Measurements from ENCODE around the gene PTPN14.

DNA sequence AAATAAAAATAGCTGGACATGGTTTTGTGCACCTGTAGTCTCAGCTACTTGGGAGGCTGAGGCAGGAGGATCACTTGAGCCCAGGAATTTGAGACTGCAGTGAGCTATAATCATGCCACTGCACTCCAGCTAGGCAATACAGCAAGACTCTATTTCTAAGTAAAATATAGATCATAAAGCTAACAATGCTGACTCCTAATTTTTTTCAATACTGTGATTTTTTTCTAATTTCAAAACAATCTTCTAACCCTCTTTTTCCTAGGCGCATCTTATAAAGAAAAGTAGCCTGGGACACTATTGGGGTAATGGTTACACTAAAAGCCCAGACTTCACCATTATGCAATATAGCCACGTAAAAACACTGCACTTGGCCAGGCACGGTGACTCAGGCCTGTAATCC, 81.3 kb downstream of the PTPN14 start:
- TF ChIP-seq POLR2AphosphoS5 (IDR thresholded peaks at IDR 0.05; ENCODE audit: low read depth) (no peak), EZH2 (IDR thresholded peaks at IDR 0.05; ENCODE audit: low read depth, unreplicated experiment) (no peak), CREB1 (CRISPR knock-in tag; IDR thresholded peaks at IDR 0.05; ENCODE audit: low read depth) (no peak), JUNB (IDR thresholded peaks at IDR 0.05; ENCODE audit: unreplicated experiment) (no peak), EZH2phosphoT487 (IDR thresholded peaks at IDR 0.05; ENCODE audit: unreplicated experiment) (no peak), ZNF331 (CRISPR knock-in tag; IDR thresholded peaks at IDR 0.05; ENCODE audit: low read depth) (no peak), ZNF114 (CRISPR knock-in tag; IDR thresholded peaks at IDR 0.05) (no peak), NANOG (IDR thresholded peaks at IDR 0.05; ENCODE audit: borderline replicate concordance) (no peak)
- TF ChIP-seq, protein P1, sequence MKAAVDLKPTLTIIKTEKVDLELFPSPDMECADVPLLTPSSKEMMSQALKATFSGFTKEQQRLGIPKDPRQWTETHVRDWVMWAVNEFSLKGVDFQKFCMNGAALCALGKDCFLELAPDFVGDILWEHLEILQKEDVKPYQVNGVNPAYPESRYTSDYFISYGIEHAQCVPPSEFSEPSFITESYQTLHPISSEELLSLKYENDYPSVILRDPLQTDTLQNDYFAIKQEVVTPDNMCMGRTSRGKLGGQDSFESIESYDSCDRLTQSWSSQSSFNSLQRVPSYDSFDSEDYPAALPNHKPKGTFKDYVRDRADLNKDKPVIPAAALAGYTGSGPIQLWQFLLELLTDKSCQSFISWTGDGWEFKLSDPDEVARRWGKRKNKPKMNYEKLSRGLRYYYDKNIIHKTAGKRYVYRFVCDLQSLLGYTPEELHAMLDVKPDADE (IDR thresholded peaks at IDR 0.05), result no peak
- TF ChIP-seq, protein P2, sequence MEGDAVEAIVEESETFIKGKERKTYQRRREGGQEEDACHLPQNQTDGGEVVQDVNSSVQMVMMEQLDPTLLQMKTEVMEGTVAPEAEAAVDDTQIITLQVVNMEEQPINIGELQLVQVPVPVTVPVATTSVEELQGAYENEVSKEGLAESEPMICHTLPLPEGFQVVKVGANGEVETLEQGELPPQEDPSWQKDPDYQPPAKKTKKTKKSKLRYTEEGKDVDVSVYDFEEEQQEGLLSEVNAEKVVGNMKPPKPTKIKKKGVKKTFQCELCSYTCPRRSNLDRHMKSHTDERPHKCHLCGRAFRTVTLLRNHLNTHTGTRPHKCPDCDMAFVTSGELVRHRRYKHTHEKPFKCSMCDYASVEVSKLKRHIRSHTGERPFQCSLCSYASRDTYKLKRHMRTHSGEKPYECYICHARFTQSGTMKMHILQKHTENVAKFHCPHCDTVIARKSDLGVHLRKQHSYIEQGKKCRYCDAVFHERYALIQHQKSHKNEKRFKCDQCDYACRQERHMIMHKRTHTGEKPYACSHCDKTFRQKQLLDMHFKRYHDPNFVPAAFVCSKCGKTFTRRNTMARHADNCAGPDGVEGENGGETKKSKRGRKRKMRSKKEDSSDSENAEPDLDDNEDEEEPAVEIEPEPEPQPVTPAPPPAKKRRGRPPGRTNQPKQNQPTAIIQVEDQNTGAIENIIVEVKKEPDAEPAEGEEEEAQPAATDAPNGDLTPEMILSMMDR (conservative IDR thresholded peaks at IDR 0.05; ENCODE audit: low read depth in 2 of 2), result no peak
- TF ChIP-seq, protein P3, sequence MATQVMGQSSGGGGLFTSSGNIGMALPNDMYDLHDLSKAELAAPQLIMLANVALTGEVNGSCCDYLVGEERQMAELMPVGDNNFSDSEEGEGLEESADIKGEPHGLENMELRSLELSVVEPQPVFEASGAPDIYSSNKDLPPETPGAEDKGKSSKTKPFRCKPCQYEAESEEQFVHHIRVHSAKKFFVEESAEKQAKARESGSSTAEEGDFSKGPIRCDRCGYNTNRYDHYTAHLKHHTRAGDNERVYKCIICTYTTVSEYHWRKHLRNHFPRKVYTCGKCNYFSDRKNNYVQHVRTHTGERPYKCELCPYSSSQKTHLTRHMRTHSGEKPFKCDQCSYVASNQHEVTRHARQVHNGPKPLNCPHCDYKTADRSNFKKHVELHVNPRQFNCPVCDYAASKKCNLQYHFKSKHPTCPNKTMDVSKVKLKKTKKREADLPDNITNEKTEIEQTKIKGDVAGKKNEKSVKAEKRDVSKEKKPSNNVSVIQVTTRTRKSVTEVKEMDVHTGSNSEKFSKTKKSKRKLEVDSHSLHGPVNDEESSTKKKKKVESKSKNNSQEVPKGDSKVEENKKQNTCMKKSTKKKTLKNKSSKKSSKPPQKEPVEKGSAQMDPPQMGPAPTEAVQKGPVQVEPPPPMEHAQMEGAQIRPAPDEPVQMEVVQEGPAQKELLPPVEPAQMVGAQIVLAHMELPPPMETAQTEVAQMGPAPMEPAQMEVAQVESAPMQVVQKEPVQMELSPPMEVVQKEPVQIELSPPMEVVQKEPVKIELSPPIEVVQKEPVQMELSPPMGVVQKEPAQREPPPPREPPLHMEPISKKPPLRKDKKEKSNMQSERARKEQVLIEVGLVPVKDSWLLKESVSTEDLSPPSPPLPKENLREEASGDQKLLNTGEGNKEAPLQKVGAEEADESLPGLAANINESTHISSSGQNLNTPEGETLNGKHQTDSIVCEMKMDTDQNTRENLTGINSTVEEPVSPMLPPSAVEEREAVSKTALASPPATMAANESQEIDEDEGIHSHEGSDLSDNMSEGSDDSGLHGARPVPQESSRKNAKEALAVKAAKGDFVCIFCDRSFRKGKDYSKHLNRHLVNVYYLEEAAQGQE (IDR thresholded peaks at IDR 0.05; ENCODE audit: unreplicated experiment), result no peak
- TF ChIP-seq, protein P4, sequence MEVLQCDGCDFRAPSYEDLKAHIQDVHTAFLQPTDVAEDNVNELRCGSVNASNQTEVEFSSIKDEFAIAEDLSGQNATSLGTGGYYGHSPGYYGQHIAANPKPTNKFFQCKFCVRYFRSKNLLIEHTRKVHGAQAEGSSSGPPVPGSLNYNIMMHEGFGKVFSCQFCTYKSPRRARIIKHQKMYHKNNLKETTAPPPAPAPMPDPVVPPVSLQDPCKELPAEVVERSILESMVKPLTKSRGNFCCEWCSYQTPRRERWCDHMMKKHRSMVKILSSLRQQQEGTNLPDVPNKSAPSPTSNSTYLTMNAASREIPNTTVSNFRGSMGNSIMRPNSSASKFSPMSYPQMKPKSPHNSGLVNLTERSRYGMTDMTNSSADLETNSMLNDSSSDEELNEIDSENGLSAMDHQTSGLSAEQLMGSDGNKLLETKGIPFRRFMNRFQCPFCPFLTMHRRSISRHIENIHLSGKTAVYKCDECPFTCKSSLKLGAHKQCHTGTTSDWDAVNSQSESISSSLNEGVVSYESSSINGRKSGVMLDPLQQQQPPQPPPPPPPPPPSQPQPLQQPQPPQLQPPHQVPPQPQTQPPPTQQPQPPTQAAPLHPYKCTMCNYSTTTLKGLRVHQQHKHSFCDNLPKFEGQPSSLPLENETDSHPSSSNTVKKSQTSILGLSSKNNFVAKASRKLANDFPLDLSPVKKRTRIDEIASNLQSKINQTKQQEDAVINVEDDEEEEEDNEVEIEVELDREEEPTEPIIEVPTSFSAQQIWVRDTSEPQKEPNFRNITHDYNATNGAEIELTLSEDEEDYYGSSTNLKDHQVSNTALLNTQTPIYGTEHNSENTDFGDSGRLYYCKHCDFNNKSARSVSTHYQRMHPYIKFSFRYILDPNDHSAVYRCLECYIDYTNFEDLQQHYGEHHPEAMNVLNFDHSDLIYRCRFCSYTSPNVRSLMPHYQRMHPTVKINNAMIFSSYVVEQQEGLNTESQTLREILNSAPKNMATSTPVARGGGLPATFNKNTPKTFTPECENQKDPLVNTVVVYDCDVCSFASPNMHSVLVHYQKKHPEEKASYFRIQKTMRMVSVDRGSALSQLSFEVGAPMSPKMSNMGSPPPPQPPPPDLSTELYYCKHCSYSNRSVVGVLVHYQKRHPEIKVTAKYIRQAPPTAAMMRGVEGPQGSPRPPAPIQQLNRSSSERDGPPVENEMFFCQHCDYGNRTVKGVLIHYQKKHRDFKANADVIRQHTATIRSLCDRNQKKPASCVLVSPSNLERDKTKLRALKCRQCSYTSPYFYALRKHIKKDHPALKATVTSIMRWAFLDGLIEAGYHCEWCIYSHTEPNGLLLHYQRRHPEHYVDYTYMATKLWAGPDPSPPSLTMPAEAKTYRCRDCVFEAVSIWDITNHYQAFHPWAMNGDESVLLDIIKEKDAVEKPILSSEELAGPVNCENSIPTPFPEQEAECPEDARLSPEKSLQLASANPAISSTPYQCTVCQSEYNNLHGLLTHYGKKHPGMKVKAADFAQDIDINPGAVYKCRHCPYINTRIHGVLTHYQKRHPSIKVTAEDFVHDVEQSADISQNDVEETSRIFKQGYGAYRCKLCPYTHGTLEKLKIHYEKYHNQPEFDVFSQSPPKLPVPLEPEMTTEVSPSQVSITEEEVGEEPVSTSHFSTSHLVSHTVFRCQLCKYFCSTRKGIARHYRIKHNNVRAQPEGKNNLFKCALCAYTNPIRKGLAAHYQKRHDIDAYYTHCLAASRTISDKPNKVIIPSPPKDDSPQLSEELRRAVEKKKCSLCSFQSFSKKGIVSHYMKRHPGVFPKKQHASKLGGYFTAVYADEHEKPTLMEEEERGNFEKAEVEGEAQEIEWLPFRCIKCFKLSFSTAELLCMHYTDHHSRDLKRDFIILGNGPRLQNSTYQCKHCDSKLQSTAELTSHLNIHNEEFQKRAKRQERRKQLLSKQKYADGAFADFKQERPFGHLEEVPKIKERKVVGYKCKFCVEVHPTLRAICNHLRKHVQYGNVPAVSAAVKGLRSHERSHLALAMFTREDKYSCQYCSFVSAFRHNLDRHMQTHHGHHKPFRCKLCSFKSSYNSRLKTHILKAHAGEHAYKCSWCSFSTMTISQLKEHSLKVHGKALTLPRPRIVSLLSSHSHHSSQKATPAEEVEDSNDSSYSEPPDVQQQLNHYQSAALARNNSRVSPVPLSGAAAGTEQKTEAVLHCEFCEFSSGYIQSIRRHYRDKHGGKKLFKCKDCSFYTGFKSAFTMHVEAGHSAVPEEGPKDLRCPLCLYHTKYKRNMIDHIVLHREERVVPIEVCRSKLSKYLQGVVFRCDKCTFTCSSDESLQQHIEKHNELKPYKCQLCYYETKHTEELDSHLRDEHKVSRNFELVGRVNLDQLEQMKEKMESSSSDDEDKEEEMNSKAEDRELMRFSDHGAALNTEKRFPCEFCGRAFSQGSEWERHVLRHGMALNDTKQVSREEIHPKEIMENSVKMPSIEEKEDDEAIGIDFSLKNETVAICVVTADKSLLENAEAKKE (CRISPR knock-in tag; IDR thresholded peaks at IDR 0.05), result no peak

Measured in GM23338 (cell line).